GM10248 (cell line): ENCODE results near the gene EIF2B5.

Experiments
- CTCF ChIA-PET: fragments of 300-600 bp; sonication (Branson Sonifier 250); formaldehyde crosslinking; extraction: SDS; loops from one replicate; lab custom pipeline; 2021; ENCODE audit warnings: antibody characterized with exemption; lab: Yijun Ruan, JAX
- POLR2A ChIA-PET: fragments of 350-650 bp; sonication (Branson Sonifier 250); formaldehyde crosslinking; extraction: SDS; loops from one replicate; lab custom pipeline; 2020; ENCODE audit warnings: antibody characterized with exemption; lab: Yijun Ruan, JAX
- DNase-seq: peaks from one replicate; pipeline ENCODE4 v3.0.0; 2012; ENCODE audit errors: extremely low spot score
- CTCF ChIP-seq: IDR thresholded peaks from 2 replicates; pipeline ENCODE4 v1.5.1; 2012; ENCODE audit warnings: mild to moderate bottlenecking, low read depth; ENCODE audit errors: extremely low read depth, missing control alignments, control extremely low read depth

The EIF2B5 gene

GRCh38 chr3:184132945-184133344, 2.2 kb upstream of the EIF2B5 start:
- no peak for DNase-seq
- no peak for TF ChIP-seq CTCF
- POLR2A ChIA-PET: no interaction called here
- CTCF ChIA-PET: interaction anchor here (1.5 kb wide), 1 partner anchor 94 kb away, joined by 6 read pairs; no protein-coding TSS in a partner anchor

- ChIA-PET POLR2A (interaction anchor here (0.6 kb wide), 1 partner anchor 226 kb away, joined by 3 read pairs; no protein-coding TSS in a partner anchor), CTCF (interaction anchor here (1.0 to 1.9 kb wide), 6 partner anchors 24 to 250 kb away, joined by 3 to 6 read pairs (median 4); partner anchors contain the start of genes EEF1AKMT4 and PARL)
- peak; percentile 68 for DNase-seq
- no peak for TF ChIP-seq CTCF
Measured at GRCh38 chr3:184133840-184134745, 1.1 kb upstream of the EIF2B5 start.

- ChIA-PET CTCF (interaction anchor here (0.8 to 1.9 kb wide), 7 partner anchors 10 to 250 kb away, joined by 3 to 14 read pairs (median 4); partner anchors contain the start of genes EEF1AKMT4 and PARL), POLR2A (interaction anchor here (0.8 to 1.5 kb wide), 2 partner anchors 10 to 45 kb away, joined by 3 read pairs; no protein-coding TSS in a partner anchor)
- DNase-seq: no peak
- no peak for TF ChIP-seq CTCF
Measured at GRCh38 chr3:184134746-184135148, 411 bp upstream of the EIF2B5 start.

GRCh38 chr3:184135911-184136260, 728 bp downstream of the EIF2B5 start:
- ChIA-PET POLR2A (interaction anchor here (1.5 kb wide), 1 partner anchor 9 kb away, joined by 3 read pairs; no protein-coding TSS in a partner anchor), CTCF (interaction anchor here (1.5 kb wide), 3 partner anchors 9 to 240 kb away, joined by 5 to 14 read pairs (median 6); no protein-coding TSS in a partner anchor)
- DNase-seq: no peak
- no peak for TF ChIP-seq CTCF

- no peak for DNase-seq
- no peak for TF ChIP-seq CTCF
- ChIA-PET POLR2A (no interaction called here), CTCF (interaction anchor here (1.1 kb wide), 1 partner anchor 12 kb away, joined by 3 read pairs; no protein-coding TSS in a partner anchor)
Measured at GRCh38 chr3:184140436-184140835, 5.3 kb downstream of the EIF2B5 start.

GRCh38 chr3:184142199-184142598, 7.0 kb downstream of the EIF2B5 start:
- DNase-seq: no peak
- TF ChIP-seq CTCF: no peak
- ChIA-PET POLR2A (no interaction called here), CTCF (no interaction called here)
